ENCODE measurements around the gene RECK.
A peak's percentile ranks its signal among the peaks of the same experiment; 100 is the strongest.
"Not testable (repeated sequence)": the region's sequence is repeated elsewhere in the genome, so short reads cannot be mapped to it uniquely, and the experiment has no call there.

Gene RECK

GRCh38 chr9:36118706-36119105, 82.0 kb downstream of the RECK start:
- DNase-seq: no peak

- DNase-seq: no peak
Measured at GRCh38 chr9:36119476-36119875, 82.8 kb downstream of the RECK start.

- DNase-seq: no peak
Measured at GRCh38 chr9:36120705-36121104, 84.0 kb downstream of the RECK start.

- DNase-seq: no peak
Measured at GRCh38 chr9:36121971-36122370, 85.3 kb downstream of the RECK start.

GRCh38 chr9:36123515-36123914, 86.8 kb downstream of the RECK start:
- DNase-seq: no peak

- no peak for DNase-seq
Measured at GRCh38 chr9:36125062-36125855, 88.5 kb downstream of the RECK start.

- no peak for DNase-seq
Measured at GRCh38 chr9:36126016-36126730, 89.5 kb downstream of the RECK start.

- DNase-seq: no peak
Measured at GRCh38 chr9:36127652-36128244, 91.0 kb downstream of the RECK start.

- no peak for DNase-seq
Measured at GRCh38 chr9:36128349-36128748, 91.6 kb downstream of the RECK start.

GRCh38 chr9:36129139-36129538, 92.4 kb downstream of the RECK start:
- DNase-seq: no peak

GRCh38 chr9:36131666-36132065, 95.0 kb downstream of the RECK start:
- DNase-seq: not testable (repeated sequence)

- DNase-seq: no peak
Measured at GRCh38 chr9:36132086-36132485, 95.4 kb downstream of the RECK start.

- no peak for DNase-seq
Measured at GRCh38 chr9:36134761-36135505, 98.2 kb downstream of the RECK start.

GRCh38 chr9:36135741-36136271, 99.1 kb downstream of the RECK start:
- no peak for DNase-seq

GRCh38 chr9:36136272-36136893, 99.7 kb downstream of the RECK start, which contains the start of gene GLIPR2:
Gene GLIPR2 (plus strand): TSS chr9:36136733. CDS start chr9:36136779, 46 bp downstream.
- DNase-seq: peak; percentile 65

GRCh38 chr9:36136894-36137391, 100.2 kb downstream of the RECK start:
- DNase-seq: no peak

- no peak for DNase-seq
Measured at GRCh38 chr9:36137392-36138004, 100.8 kb downstream of the RECK start.

GRCh38 chr9:36138496-36138895, 101.8 kb downstream of the RECK start:
- DNase-seq: no peak

GRCh38 chr9:36138901-36139300, 102.2 kb downstream of the RECK start:
- no peak for DNase-seq

GRCh38 chr9:36140086-36141084, 103.7 kb downstream of the RECK start:
- DNase-seq: no peak
